ENCODE measurements around the gene DNAH3. TPM values are rescaled to one million over a fixed set of nuclear protein-coding genes. Genes with fewer than 3 reads are reported as not detected.
"Not testable (repeated sequence)": the region's sequence is repeated elsewhere in the genome, so short reads cannot be mapped to it uniquely, and the experiment has no call there.

DNAH3 gene
- total and polyA plus RNA-seq, 2 of the 13 experiments (the other 11 are each of a cell fraction or from before 2014, with no cell fraction given), result 0.07 to 0.08 TPM

DNA sequence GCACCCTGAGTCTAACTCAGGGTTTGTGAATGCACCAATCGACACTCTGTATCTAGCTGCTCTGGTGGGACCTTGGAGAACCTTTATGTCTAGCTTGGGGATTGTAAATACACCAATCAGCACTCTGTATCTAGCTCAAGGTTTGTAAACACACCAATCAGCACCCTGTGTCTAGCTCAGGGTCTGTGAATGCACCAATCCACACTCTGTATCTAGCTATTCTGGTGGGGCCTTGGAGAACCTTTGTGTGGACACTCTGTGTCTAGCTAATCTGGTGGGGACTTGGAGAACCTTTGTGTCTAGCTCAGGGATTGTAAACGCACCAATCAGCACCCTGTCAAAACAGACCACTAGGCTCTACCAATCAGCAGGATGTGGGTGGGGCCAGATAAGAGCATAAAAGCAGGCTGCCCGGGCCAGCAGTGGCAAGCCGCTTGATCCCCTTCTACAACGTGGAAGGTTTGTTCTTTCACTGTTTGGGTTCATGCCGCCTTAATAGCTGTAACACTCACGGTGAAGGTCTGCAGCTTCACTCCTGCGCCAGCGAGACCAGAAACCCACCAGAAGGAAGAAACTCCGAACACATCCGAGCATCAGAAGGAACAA, 2.6 kb upstream of the DNAH3 start:
- POLR2A ChIA-PET, result interaction anchor here (1.5 kb wide), 1 partner anchor 147 kb away, joined by 3 read pairs; no protein-coding TSS in a partner anchor
- in situ Hi-C loops (cut with HindIII; ENCODE audit: extremely low pct_ligation_motif_present, low pct_unique_long_range_greater_than_20kb), result loop anchor here (25.0 kb wide), 1 partner anchor 1184 kb away; no protein-coding TSS in a partner anchor
- peaks cover 2 to 23% of the 10 kb centered on the region in 2 experiments; a peak in 2 of 5 replicates for H3K27me3 ChIP-seq (ENCODE audit: control insufficient read depth in 1 of 2, insufficient read depth in 2 of 2, low read length in 2 of 2)
- H3K9me3 ChIP-seq (ENCODE audit: low read length); FAIRE-seq; H3K36me3 ChIP-seq (replicated peaks in 1 of 2; ENCODE audit: control insufficient read depth in 1 of 2, insufficient read depth in 2 of 2, low read length in 2 of 2); BruUV-seq (replicated peaks); H3K27ac ChIP-seq (ENCODE audit: extremely low read length, insufficient read depth, low read length); H3K4me3 ChIP-seq (replicated peaks in 1 of 3; ENCODE audit: insufficient read depth in 1 of 3, low read depth in 2 of 3, low read length in 3 of 3); H4K20me1 ChIP-seq (ENCODE audit: insufficient read depth, low read length); CTCF ChIA-PET (ENCODE audit: low intra/inter-chr PET ratio, low total read pairs); ATAC-seq; H3K9ac ChIP-seq (ENCODE audit: insufficient read depth, low read depth, low read length); H3K79me2 ChIP-seq (ENCODE audit: insufficient read depth, low read length); DNase-seq (ENCODE audit: low spot score); H3K4me2 ChIP-seq (ENCODE audit: low read depth, low read length); H2AFZ ChIP-seq (ENCODE audit: low read length): not testable (repeated sequence)
- peaks cover 31% of the 10 kb centered on the region for H3K4me1 ChIP-seq (ENCODE audit: insufficient read depth, low read length)
- WGBS (ENCODE audit: low lambda C conversion rate), result 63% methylated on average over 10 of the region's 11 CpGs
- intact Hi-C loops (cut with micrococcal nuclease; ENCODE audit: unreplicated experiment), result loop anchor here (10.0 kb wide), 1 partner anchor 402 kb away; no protein-coding TSS in a partner anchor
- TF ChIP-seq ZMYM4 (CRISPR knock-in tag; IDR thresholded peaks at IDR 0.05) (peak; percentile 30; the same call in 1 of the 2 replicates), NFYC (CRISPR knock-in tag; IDR thresholded peaks at IDR 0.05) (peak; percentile 73), PITX1 (CRISPR knock-in tag; IDR thresholded peaks at IDR 0.05) (0 out of 2 replicates have a peak, but pooled peaks have one; percentile 6), HMGXB3 (CRISPR knock-in tag; IDR thresholded peaks at IDR 0.05; ENCODE audit: borderline replicate concordance) (0 out of 2 replicates have a peak, but pooled peaks have one; percentile 44), NFYB (CRISPR knock-in tag; IDR thresholded peaks at IDR 0.05) (peak; percentile 75)

All from HepG2 (cell line).